ENCODE data around the gene BTLA. TPM values are rescaled to one million over a fixed set of nuclear protein-coding genes. Genes with fewer than 3 reads are reported as not detected.

BTLA gene
- total and polyA plus RNA-seq, 10 of the 15 experiments (the other 5 are each of a cell fraction or from before 2014, with no cell fraction given): 55.4 to 134 (median 84.2) TPM

GRCh38 chr3:112497897-112498548, 1.2 kb downstream of the BTLA start (continued):
- TF ChIP-seq PRDM15 (CRISPR knock-in tag; IDR thresholded peaks at IDR 0.05) (no peak), YY1 (IDR thresholded peaks at IDR 0.05; ENCODE audit: low read depth, low read length) (peak; percentile 72; the same call in 1 of the 2 replicates), BMI1 (IDR thresholded peaks at IDR 0.05; ENCODE audit: borderline replicate concordance) (no peak), REST (IDR thresholded peaks at IDR 0.05; ENCODE audit: low read depth, low read length) (no peak), SMAD5 (IDR thresholded peaks at IDR 0.05; ENCODE audit: low read depth) (no peak; the same call in 1 of the 2 replicates), LARP7 (IDR thresholded peaks at IDR 0.05) (no peak), CREB1 (IDR thresholded peaks at IDR 0.05; ENCODE audit: low read depth) (0 out of 2 replicates have a peak, but pooled peaks have one; percentile 5), SPI1 (IDR thresholded peaks at IDR 0.05; ENCODE audit: borderline replicate concordance, insufficient read depth, low read depth, low read length) (no peak), RUNX3 (IDR thresholded peaks at IDR 0.05; ENCODE audit: low read length) (peak; percentile 19; the same call in 1 of the 2 replicates), ZBTB40 (IDR thresholded peaks at IDR 0.05; ENCODE audit: borderline replicate concordance) (no peak), RFX5 (IDR thresholded peaks at IDR 0.05; ENCODE audit: low read depth, low read length) (no peak), IRF3 (IDR thresholded peaks at IDR 0.05) (no peak), IKZF1 (conservative IDR thresholded peaks at IDR 0.05) (0 out of 2 replicates have a peak, but pooled peaks have one; percentile 23), TAF1 (IDR thresholded peaks at IDR 0.05; ENCODE audit: borderline replicate concordance, low read depth, low read length) (peak; percentile 47; the same call in 1 of the 2 replicates), ATF3 (IDR thresholded peaks at IDR 0.05; ENCODE audit: borderline replicate concordance, extremely low read depth, low read depth, low read length) (no peak), CHD2 (IDR thresholded peaks at IDR 0.05; ENCODE audit: borderline replicate concordance, low read depth, low read length) (no peak)
